ENCODE measurements around the gene ING5.
"Not testable (repeated sequence)": the region's sequence is repeated elsewhere in the genome, so short reads cannot be mapped to it uniquely, and the experiment has no call there.

Gene ING5

GRCh38 chr2:241708879-241709278 is 7.0 kb downstream of the ING5 start:
- DNase-seq = no peak

- no peak for DNase-seq
These were observed 17.3 kb downstream of the ING5 start for GRCh38 chr2:241719093-241719492.

GRCh38 chr2:241720099-241720498 is 18.3 kb downstream of the ING5 start:
- no peak for DNase-seq

- no peak for DNase-seq
These were observed 18.7 kb downstream of the ING5 start for GRCh38 chr2:241720560-241720959.

- no peak for DNase-seq
These were observed 20.0 kb downstream of the ING5 start for GRCh38 chr2:241721852-241722251.

- no peak for DNase-seq
These were observed 21.1 kb downstream of the ING5 start for GRCh38 chr2:241722896-241723454.

- no peak for DNase-seq
These were observed 22.6 kb downstream of the ING5 start for GRCh38 chr2:241724259-241724974.

- DNase-seq = no peak
These were observed 23.4 kb downstream of the ING5 start for GRCh38 chr2:241724975-241725870.

- no peak for DNase-seq
These were observed 24.6 kb downstream of the ING5 start for GRCh38 chr2:241726459-241726858.

- no peak for DNase-seq
These were observed 26.2 kb downstream of the ING5 start for GRCh38 chr2:241728000-241728399.

- DNase-seq = no peak
These were observed 26.8 kb downstream of the ING5 start for GRCh38 chr2:241728627-241729026.

- DNase-seq = no peak
These were observed 28.0 kb downstream of the ING5 start for GRCh38 chr2:241729868-241730267.

GRCh38 chr2:241730671-241731293 is 28.9 kb downstream of the ING5 start:
- no peak for DNase-seq

GRCh38 chr2:241732513-241733186 is 30.8 kb downstream of the ING5 start:
- DNase-seq = not testable (repeated sequence)

- DNase-seq = no peak
These were observed 31.8 kb downstream of the ING5 start for GRCh38 chr2:241733391-241734207.

- DNase-seq = no peak
These were observed 32.3 kb downstream of the ING5 start for GRCh38 chr2:241734208-241734466.

GRCh38 chr2:241734467-241735208 is 32.8 kb downstream of the ING5 start, which contains the start of gene D2HGDH:
D2HGDH (plus strand) TSS chr2:241734630; CDS start chr2:241735225, 595 bp downstream.
- DNase-seq = peak; percentile 10

- DNase-seq = no peak
These were observed 34.3 kb downstream of the ING5 start for GRCh38 chr2:241736111-241736510.

- no peak for DNase-seq
These were observed 36.3 kb downstream of the ING5 start for GRCh38 chr2:241738040-241738686.

GRCh38 chr2:241739177-241739576 is 37.3 kb downstream of the ING5 start:
- no peak for DNase-seq

- no peak for DNase-seq
These were observed 37.8 kb downstream of the ING5 start for GRCh38 chr2:241739651-241740050.
